C4-2B (cell line): ENCODE measurements around the gene OR4D2.

ENCODE experiments used
- H3K27ac ChIP-seq: fragments of 450-650 bp; 2 replicates; pipeline ENCODE4 v1.5.1; 2017
- CTCF ChIP-seq: fragments of 450-650 bp; conservative IDR thresholded peaks from 2 replicates; pipeline ENCODE4 v1.5.1; 2017; ENCODE audit warnings: mild to moderate bottlenecking
- ZFX ChIP-seq: fragments of 450-650 bp; IDR thresholded peaks from 2 replicates; pipeline ENCODE4 v1.6.1; 2017

OR4D2 gene

DNA sequence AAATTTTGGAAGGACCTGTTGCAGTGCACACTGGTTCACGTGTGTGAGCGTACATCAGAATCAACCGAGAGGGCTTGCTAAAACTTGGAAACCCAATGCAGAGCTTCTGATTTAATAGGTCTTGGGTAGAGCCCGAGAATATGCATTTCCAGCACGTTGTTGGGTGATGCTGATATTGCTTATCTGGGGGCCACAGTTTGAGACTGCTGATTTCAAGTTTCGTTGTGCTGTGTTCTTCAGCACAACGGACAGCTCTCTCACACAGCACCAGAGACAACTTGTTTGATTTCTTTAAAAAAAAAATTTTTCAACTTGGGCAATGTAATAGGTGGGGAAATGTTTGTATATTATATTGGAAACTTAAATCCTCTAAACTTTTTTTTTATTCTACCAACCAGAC, 9.4 kb downstream of the OR4D2 start:
- TF ChIP-seq ZFX (no peak), CTCF (no peak)
- H3K27ac ChIP-seq, result no peak overlapping the region

GRCh38 chr17:58181796-58182195, 15.0 kb downstream of the OR4D2 start:
- H3K27ac ChIP-seq, result no peak overlapping the region
- no peak for TF ChIP-seq ZFX
- no peak for TF ChIP-seq CTCF

GRCh38 chr17:58183514-58183913, 16.7 kb downstream of the OR4D2 start:
- TF ChIP-seq CTCF (no peak), ZFX (no peak)
- H3K27ac ChIP-seq, result no peak overlapping the region

DNA sequence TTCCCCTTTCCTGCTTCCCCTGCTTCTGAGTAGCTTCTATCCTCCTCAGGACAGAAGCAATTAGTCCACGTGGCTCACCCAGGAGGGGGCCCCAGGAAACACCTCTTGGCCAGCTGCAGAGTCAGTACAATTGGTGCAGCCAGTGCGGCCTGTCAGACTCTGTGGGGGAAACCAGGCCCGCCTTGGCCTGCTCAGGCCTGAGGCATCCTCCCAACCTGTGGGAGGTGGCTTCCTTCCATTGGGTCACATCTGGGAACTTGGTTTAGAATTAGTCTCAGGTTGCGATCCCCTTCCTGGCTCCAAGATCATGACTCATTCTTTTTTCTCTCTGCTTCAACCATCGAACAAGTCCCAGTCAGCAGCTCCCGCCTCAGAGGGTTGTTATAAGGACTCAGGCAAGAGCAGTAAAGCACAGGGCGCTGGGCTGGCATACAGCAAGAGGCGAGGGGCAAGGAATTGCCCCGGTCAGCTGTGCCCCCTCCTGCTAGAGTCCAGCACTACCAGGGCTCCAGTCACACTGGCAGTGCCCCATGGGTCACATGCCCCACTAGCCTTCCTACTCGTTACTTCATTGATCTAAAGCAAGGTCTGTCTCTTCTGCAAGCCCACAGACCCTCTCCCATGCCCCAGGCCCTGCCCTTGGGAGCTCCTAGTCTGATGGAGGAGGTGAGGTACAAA, 17.7 kb downstream of the OR4D2 start:
- no peak for TF ChIP-seq CTCF
- no peak for TF ChIP-seq ZFX
- no peak overlapping the region for H3K27ac ChIP-seq

DNA sequence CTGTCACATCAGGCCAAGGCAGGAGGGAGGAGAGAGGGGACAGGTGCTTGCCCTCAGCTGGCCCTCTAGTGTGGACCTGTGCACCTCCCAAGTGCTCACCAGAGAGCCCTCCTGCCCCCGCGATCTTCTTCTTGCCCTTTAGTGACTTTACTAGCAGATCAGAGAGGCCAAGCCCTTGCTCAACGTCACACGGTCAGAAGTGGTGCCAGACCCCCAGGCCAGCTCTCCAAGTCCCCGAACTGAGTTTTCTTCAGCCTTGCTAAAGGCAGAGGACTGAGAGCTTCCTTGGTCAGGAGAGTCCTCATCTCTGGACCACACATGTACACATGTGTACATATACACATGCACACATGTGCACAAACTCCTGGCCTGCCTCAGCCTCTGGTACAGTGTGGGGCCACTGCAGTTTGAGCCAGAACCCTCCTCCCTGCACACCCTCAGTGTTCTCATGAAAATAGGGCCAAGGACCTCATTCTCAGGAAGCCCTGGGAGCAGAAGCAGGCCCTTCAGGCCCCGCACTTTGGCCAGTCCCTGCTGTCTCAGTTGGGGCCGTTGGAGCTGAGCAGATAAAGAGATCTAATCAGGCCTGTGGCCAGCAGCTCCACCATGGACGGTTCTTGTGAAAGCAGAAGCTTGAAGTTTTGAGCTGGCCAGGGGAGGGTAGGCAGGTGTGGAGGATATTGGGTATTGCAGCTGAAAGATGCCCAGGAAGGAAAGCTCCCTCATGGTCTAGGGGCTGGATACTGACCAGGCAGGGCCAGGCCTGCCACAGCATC, 18.4 kb downstream of the OR4D2 start:
- TF ChIP-seq CTCF (no peak), ZFX (no peak)
- no peak overlapping the region for H3K27ac ChIP-seq

DNA sequence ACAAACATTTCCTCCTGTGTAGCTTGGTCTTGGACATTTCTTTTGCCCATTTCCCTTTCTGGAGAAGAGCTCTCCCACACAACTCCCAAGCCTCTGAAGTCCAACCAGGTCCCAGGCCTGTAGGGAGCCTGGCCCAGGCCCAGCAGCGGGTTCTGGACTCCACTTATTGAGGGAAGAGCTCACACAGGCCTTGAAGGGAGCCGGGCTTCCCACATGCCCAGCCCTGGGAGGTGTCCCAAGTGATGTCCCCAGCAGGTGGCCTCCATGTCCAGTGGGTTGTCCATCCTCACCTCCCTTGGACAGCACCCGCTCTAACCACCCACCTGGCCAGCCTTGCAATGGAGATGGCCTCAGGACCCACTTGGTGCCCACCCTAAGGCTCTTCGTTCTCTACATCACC, 19.8 kb downstream of the OR4D2 start:
- no peak for TF ChIP-seq ZFX
- no peak for TF ChIP-seq CTCF
- no peak overlapping the region for H3K27ac ChIP-seq

GRCh38 chr17:58187063-58187462, 20.3 kb downstream of the OR4D2 start:
- H3K27ac ChIP-seq, result no peak overlapping the region
- no peak for TF ChIP-seq CTCF
- TF ChIP-seq ZFX, result no peak
